SK-N-SH treated with all-trans-retinoic acid at 6 μM for 48 hours (cell line): ENCODE data around the gene PSME4.

Experiments
- ATAC-seq: fragments of 200-7000 bp; cut with Tn5 transposase; 3 replicates; pipeline ENCODE4 v1.9.1; 2020; ENCODE audit warnings: mild to moderate bottlenecking, moderate library complexity
- ARNTL ChIP-seq: fragments of 450-650 bp; formaldehyde crosslinking; IDR thresholded peaks from 2 replicates; pipeline ENCODE4 v1.5.0; 2020; ENCODE audit warnings: low read depth, mild to moderate bottlenecking, moderate library complexity, borderline replicate concordance
- BACH2 ChIP-seq: fragments of 250-450 bp; sonication (Bioruptor Pico); IDR thresholded peaks from 2 replicates; pipeline ENCODE4 v1.9.0; 2021; ENCODE audit warnings: mild to moderate bottlenecking, borderline replicate concordance
- CREB5 ChIP-seq: fragments of 250-450 bp; sonication (Bioruptor Pico); IDR thresholded peaks from 2 replicates; pipeline ENCODE4 v1.5.1; 2020; ENCODE audit warnings: low read depth, mild to moderate bottlenecking, moderate library complexity
- CSRNP3 ChIP-seq: fragments of 250-450 bp; sonication (Bioruptor Pico); IDR thresholded peaks from 2 replicates; pipeline ENCODE4 v1.5.1; 2021; ENCODE audit warnings: mild to moderate bottlenecking, moderate library complexity
- ESRRG ChIP-seq: fragments of 250-450 bp; sonication (Bioruptor Pico); IDR thresholded peaks from 2 replicates; pipeline ENCODE4 v1.6.1; 2021; ENCODE audit warnings: mild to moderate bottlenecking
- GLIS3 ChIP-seq: fragments of 250-450 bp; sonication (Bioruptor Pico); IDR thresholded peaks from 2 replicates; pipeline ENCODE4 v1.5.0; 2020; ENCODE audit warnings: mild to moderate bottlenecking, moderate library complexity
- ISL1 ChIP-seq: fragments of 250-450 bp; sonication (Bioruptor Pico); IDR thresholded peaks from 2 replicates; pipeline ENCODE4 v2.1.2; 2022; ENCODE audit warnings: mild to moderate bottlenecking, moderate library complexity
- OSR1 ChIP-seq: fragments of 250-450 bp; sonication (Bioruptor Pico); IDR thresholded peaks from 2 replicates; pipeline ENCODE4 v1.8.0; 2022; ENCODE audit warnings: moderate library complexity, mild to moderate bottlenecking, inconsistent platforms
- PATZ1 ChIP-seq: fragments of 250-450 bp; sonication (Bioruptor Pico); IDR thresholded peaks from 2 replicates; pipeline ENCODE4 v1.8.0; 2020; ENCODE audit warnings: mild to moderate bottlenecking, moderate library complexity, borderline replicate concordance
- POU6F1 ChIP-seq: fragments of 250-450 bp; sonication (Bioruptor Pico); IDR thresholded peaks from 2 replicates; pipeline ENCODE4 v1.8.0; 2021; ENCODE audit warnings: low read depth, mild to moderate bottlenecking, moderate library complexity, borderline replicate concordance
- PPARA ChIP-seq: fragments of 250-450 bp; sonication (Bioruptor Pico); IDR thresholded peaks from 2 replicates; pipeline ENCODE4 v1.5.0; 2020; ENCODE audit warnings: mild to moderate bottlenecking, borderline replicate concordance
- RARB ChIP-seq: fragments of 250-450 bp; sonication (Bioruptor Pico); IDR thresholded peaks from 2 replicates; pipeline ENCODE4 v1.8.0; 2021; ENCODE audit warnings: mild to moderate bottlenecking, moderate library complexity
- SNAI2 ChIP-seq: fragments of 250-450 bp; sonication (Bioruptor Pico); IDR thresholded peaks from 2 replicates; pipeline ENCODE4 v1.5.0; 2020; ENCODE audit warnings: mild to moderate bottlenecking, moderate library complexity
- TCF4 ChIP-seq: fragments of 250-450 bp; sonication (Bioruptor Pico); IDR thresholded peaks from 2 replicates; pipeline ENCODE4 v1.8.0; 2021; ENCODE audit warnings: mild to moderate bottlenecking, moderate library complexity, borderline replicate concordance
- TOX ChIP-seq: fragments of 250-450 bp; sonication (Bioruptor Pico); IDR thresholded peaks from 2 replicates; pipeline ENCODE4 v1.8.0; 2021; ENCODE audit warnings: mild to moderate bottlenecking, moderate library complexity, borderline replicate concordance
- TSHZ2 ChIP-seq: fragments of 250-450 bp; sonication (Bioruptor Pico); IDR thresholded peaks from 2 replicates; pipeline ENCODE4 v1.5.0; 2020; ENCODE audit warnings: mild to moderate bottlenecking, moderate library complexity
- ZC3H10 ChIP-seq: fragments of 250-450 bp; sonication (Bioruptor Pico); IDR thresholded peaks from 2 replicates; pipeline ENCODE4 v1.5.1; 2021; ENCODE audit warnings: mild to moderate bottlenecking, moderate library complexity
- ZFP3 ChIP-seq: fragments of 250-450 bp; sonication (Bioruptor Pico); IDR thresholded peaks from 2 replicates; pipeline ENCODE4 v1.5.0; 2020; ENCODE audit warnings: mild to moderate bottlenecking, moderate library complexity
- ZFP30 ChIP-seq: fragments of 450-650 bp; formaldehyde crosslinking; IDR thresholded peaks from 2 replicates; pipeline ENCODE4 v1.5.0; 2022; ENCODE audit warnings: mild to moderate bottlenecking, moderate library complexity
- ZNF70 ChIP-seq: fragments of 450-650 bp; formaldehyde crosslinking; IDR thresholded peaks from 2 replicates; pipeline ENCODE4 v1.5.0; 2020; ENCODE audit warnings: mild to moderate bottlenecking, moderate library complexity
- ZNF8 ChIP-seq: fragments of 450-650 bp; formaldehyde crosslinking; IDR thresholded peaks from 2 replicates; pipeline ENCODE4 v1.5.0; 2020; ENCODE audit warnings: mild to moderate bottlenecking, moderate library complexity

PSME4 gene

GRCh38 chr2:53863538-53864227 is 107.1 kb downstream of the PSME4 start:
- TF ChIP-seq CSRNP3 (CRISPR knock-in tag) = no peak
- no peak for TF ChIP-seq ZFP30 (CRISPR knock-in tag)
- TF ChIP-seq GLIS3 (CRISPR knock-in tag) = no peak
- no peak for TF ChIP-seq ARNTL (CRISPR knock-in tag)
- TF ChIP-seq ZNF8 (CRISPR knock-in tag) = no peak
- TF ChIP-seq ISL1 (CRISPR knock-in tag) = peak; percentile 21; the same call in 1 of the 2 replicates
- TF ChIP-seq TSHZ2 (CRISPR knock-in tag) = peak; percentile 33; the same call in 1 of the 2 replicates
- peak; percentile 60; the same call in 1 of the 2 replicates for TF ChIP-seq TCF4 (CRISPR knock-in tag)
- TF ChIP-seq, all 23 proteins: peak for 3
- ATAC-seq = peak; percentile 39

- no peak for ATAC-seq
- TF ChIP-seq SNAI2 (CRISPR knock-in tag) (no peak), PPARA (CRISPR knock-in tag) (no peak), RARB (CRISPR knock-in tag) (no peak), TSHZ2 (CRISPR knock-in tag) (no peak), ARNTL (CRISPR knock-in tag) (no peak), OSR1 (CRISPR knock-in tag) (no peak), ESRRG (CRISPR knock-in tag) (no peak), ZNF70 (no peak), BACH2 (CRISPR knock-in tag) (no peak), ISL1 (CRISPR knock-in tag) (no peak), PATZ1 (CRISPR knock-in tag) (no peak), ZFP3 (no peak), GLIS3 (CRISPR knock-in tag) (no peak), ZNF8 (CRISPR knock-in tag) (no peak), TOX (no peak), ZC3H10 (no peak), CSRNP3 (CRISPR knock-in tag) (no peak), TCF4 (CRISPR knock-in tag) (no peak), POU6F1 (no peak), CREB5 (no peak)
- TF ChIP-seq, all 23 proteins: peak for 0
Measured at GRCh38 chr2:53861824-53862223, 109.0 kb downstream of the PSME4 start.
